Measurements from ENCODE around the gene KDM4C. TPM values are rescaled to one million over a fixed set of nuclear protein-coding genes. Genes with fewer than 3 reads are reported as not detected.

The KDM4C gene
- total and polyA plus RNA-seq, 2 of the 13 experiments (the other 11 are each of a cell fraction or from before 2014, with no cell fraction given): 19.4 to 23.6 TPM

DNA sequence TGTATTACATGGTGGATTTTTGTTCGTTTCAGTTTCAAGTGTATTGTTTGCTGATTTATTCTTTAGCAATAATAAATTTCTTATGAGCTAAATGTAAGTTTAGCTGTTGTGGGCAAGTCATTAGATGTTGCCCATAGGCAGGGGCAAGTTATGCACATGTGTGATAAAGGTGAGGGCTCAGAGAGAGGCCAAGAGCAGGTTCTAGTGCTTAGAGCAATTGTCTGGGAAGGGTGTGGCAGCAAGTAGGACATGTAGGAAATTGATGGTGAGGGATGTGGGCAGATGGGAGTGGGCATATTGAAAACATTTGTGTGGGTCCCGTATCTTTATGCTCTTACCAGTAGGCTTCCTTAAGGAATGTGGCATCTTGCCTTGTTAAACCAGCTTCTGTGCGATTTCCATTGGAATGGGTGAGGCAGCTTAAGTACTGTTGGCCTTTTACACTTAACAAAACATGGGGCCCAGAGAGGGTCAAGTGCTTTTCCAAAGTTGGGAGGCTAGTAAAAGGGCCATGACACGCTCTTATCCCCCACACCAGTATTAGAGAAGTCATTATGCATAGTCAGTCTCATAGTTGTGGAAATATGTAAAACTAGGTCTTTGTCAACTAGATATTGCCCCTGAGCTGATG, 60.6 kb downstream of the KDM4C start:
- H3K27ac ChIP-seq (ENCODE audit: extremely low read length, insufficient read depth, low read length): no peak overlapping the region
- H3K4me1 ChIP-seq (ENCODE audit: insufficient read depth, low read length): peaks cover 22% of the 10 kb centered on the region
- H3K9me3 ChIP-seq (ENCODE audit: low read length): no peaks in the 10 kb centered on the region
- H3K4me3 ChIP-seq (replicated peaks in 1 of 3; ENCODE audit: insufficient read depth in 1 of 3, low read depth in 2 of 3, low read length in 3 of 3): no peak overlapping the region
- no peaks in the 10 kb centered on the region for H3K27me3 ChIP-seq (ENCODE audit: control insufficient read depth in 1 of 2, insufficient read depth in 2 of 2, low read length in 2 of 2)
- no peak overlapping the region for H2AFZ ChIP-seq (ENCODE audit: low read length)
- BruUV-seq (replicated peaks): no TSS peak
- no peaks in the 10 kb centered on the region for H4K20me1 ChIP-seq (ENCODE audit: insufficient read depth, low read length)
- CTCF ChIA-PET (ENCODE audit: low intra/inter-chr PET ratio, low total read pairs): no interaction called here
- ATAC-seq: no peak
- no peak for TF ChIP-seq ZFAT (CRISPR knock-in tag; conservative IDR thresholded peaks at IDR 0.05)
- no peak for TF ChIP-seq GATAD1 (CRISPR knock-in tag; IDR thresholded peaks at IDR 0.05)
- no peak for TF ChIP-seq ZNF775 (CRISPR knock-in tag; IDR thresholded peaks at IDR 0.05; ENCODE audit: borderline replicate concordance)
- TF ChIP-seq TMF1 (CRISPR knock-in tag; IDR thresholded peaks at IDR 0.05; ENCODE audit: low read depth): no peak
- TF ChIP-seq, protein P1, sequence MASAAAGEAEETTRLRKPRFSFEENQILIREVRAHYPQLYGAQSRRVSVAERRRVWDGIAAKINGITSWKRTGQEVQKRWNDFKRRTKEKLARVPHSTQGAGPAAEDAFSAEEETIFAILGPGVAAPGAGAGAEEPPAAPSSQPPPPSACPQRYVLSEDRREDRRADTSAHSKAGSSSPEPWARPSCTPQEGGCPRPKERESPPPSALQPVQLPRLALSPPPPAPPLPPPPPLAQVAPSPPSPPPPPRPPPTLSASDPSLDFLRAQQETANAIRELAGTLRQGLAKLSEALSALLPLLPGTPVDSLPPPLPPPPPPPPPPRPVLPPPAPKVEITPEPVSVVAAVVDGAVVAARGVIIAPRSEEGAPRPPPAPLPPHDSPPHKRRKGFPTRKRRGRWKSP (CRISPR knock-in tag; IDR thresholded peaks at IDR 0.05): no peak
- TF ChIP-seq ZFP36 (IDR thresholded peaks at IDR 0.05; ENCODE audit: borderline replicate concordance, low read depth, low read length, partially characterized antibody): no peak
- TF ChIP-seq, protein P2, sequence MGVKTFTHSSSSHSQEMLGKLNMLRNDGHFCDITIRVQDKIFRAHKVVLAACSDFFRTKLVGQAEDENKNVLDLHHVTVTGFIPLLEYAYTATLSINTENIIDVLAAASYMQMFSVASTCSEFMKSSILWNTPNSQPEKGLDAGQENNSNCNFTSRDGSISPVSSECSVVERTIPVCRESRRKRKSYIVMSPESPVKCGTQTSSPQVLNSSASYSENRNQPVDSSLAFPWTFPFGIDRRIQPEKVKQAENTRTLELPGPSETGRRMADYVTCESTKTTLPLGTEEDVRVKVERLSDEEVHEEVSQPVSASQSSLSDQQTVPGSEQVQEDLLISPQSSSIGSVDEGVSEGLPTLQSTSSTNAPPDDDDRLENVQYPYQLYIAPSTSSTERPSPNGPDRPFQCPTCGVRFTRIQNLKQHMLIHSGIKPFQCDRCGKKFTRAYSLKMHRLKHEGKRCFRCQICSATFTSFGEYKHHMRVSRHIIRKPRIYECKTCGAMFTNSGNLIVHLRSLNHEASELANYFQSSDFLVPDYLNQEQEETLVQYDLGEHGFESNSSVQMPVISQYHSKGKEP (CRISPR knock-in tag; IDR thresholded peaks at IDR 0.05): no peak
- no peak for TF ChIP-seq ZNF20 (CRISPR knock-in tag; IDR thresholded peaks at IDR 0.05)
- TF ChIP-seq BRCA1 (CRISPR knock-in tag; IDR thresholded peaks at IDR 0.05): no peak
- no peak for TF ChIP-seq ZNF841 (CRISPR knock-in tag; IDR thresholded peaks at IDR 0.05; ENCODE audit: borderline replicate concordance)
- TF ChIP-seq ZNF776 (CRISPR knock-in tag; IDR thresholded peaks at IDR 0.05): no peak
- TF ChIP-seq MZF1 (CRISPR knock-in tag; IDR thresholded peaks at IDR 0.05; ENCODE audit: borderline replicate concordance): no peak
- TF ChIP-seq, protein P3, sequence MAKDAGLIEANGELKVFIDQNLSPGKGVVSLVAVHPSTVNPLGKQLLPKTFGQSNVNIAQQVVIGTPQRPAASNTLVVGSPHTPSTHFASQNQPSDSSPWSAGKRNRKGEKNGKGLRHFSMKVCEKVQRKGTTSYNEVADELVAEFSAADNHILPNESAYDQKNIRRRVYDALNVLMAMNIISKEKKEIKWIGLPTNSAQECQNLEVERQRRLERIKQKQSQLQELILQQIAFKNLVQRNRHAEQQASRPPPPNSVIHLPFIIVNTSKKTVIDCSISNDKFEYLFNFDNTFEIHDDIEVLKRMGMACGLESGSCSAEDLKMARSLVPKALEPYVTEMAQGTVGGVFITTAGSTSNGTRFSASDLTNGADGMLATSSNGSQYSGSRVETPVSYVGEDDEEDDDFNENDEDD (CRISPR knock-in tag; IDR thresholded peaks at IDR 0.05; ENCODE audit: borderline replicate concordance): no peak
- no peaks in the 10 kb centered on the region for H3K79me2 ChIP-seq (ENCODE audit: insufficient read depth, low read length)
- no peak overlapping the region for H3K9ac ChIP-seq (ENCODE audit: insufficient read depth, low read depth, low read length)
- in situ Hi-C loops (cut with HindIII; ENCODE audit: extremely low pct_ligation_motif_present, low pct_unique_long_range_greater_than_20kb): no loop called here
- POLR2A ChIA-PET: interaction anchor here (1.0 to 1.2 kb wide), 3 partner anchors 31 to 103 kb away, joined by 3 to 5 read pairs (median 3); partner anchors contain the start of gene KDM4C
- 95% methylated on average over 4 of the region's 4 CpGs for WGBS (ENCODE audit: low lambda C conversion rate)
- H3K36me3 ChIP-seq (replicated peaks in 1 of 2; ENCODE audit: control insufficient read depth in 1 of 2, insufficient read depth in 2 of 2, low read length in 2 of 2): peaks cover 3 to 19% of the 10 kb centered on the region in 2 experiments; a peak in 4 of 5 replicates
- no peak for FAIRE-seq
- intact Hi-C loops (cut with micrococcal nuclease; ENCODE audit: unreplicated experiment): loop anchor here (5.0 kb wide), 1 partner anchor 61 kb away; the partner anchor contains the start of gene KDM4C
- DNase-seq (ENCODE audit: low spot score): no peak
- no peak overlapping the region for H3K4me2 ChIP-seq (ENCODE audit: low read depth, low read length)
